GM21526 (cell line): ENCODE measurements around the gene VAMP8.
A peak's percentile ranks its signal among the peaks of the same experiment; 100 is the strongest.
"Not testable (repeated sequence)": the region's sequence is repeated elsewhere in the genome, so short reads cannot be mapped to it uniquely, and the experiment has no call there.

Experiments used
- ATAC-seq: cut with Tn5 transposase; IDR thresholded peaks from one replicate; pipeline ENCODE4 v1.9.1; 2021; ENCODE audit warnings: moderate library complexity; ENCODE audit not compliant: unreplicated experiment, low FRiP score

VAMP8 gene

GRCh38 chr2:85577386-85578242 lies at the start of gene VAMP8:
VAMP8 (plus strand) TSS chr2:85577586; CDS start chr2:85577647, 61 bp downstream.
- peak; percentile 74 for ATAC-seq

- ATAC-seq, result no peak
These were observed 49.6 kb upstream of the VAMP8 start for GRCh38 chr2:85527787-85528186.

- no peak for ATAC-seq
These were observed 49.0 kb upstream of the VAMP8 start for GRCh38 chr2:85528355-85528754.

GRCh38 chr2:85529809-85530208 lies 47.6 kb upstream of the VAMP8 start:
- no peak for ATAC-seq

GRCh38 chr2:85531589-85531988 lies 45.8 kb upstream of the VAMP8 start:
- no peak for ATAC-seq

- no peak for ATAC-seq
These were observed 43.3 kb upstream of the VAMP8 start for GRCh38 chr2:85534099-85534498.

- ATAC-seq, result no peak
These were observed 42.5 kb upstream of the VAMP8 start for GRCh38 chr2:85534881-85535280.

GRCh38 chr2:85536479-85536878 lies 40.9 kb upstream of the VAMP8 start:
- ATAC-seq, result no peak

GRCh38 chr2:85537600-85538506 lies 39.5 kb upstream of the VAMP8 start:
- no peak for ATAC-seq

- peak; percentile 67 for ATAC-seq
These were observed 38.7 kb upstream of the VAMP8 start, which contains the start of gene MAT2A for GRCh38 chr2:85538507-85539360. MAT2A (plus strand) TSS chr2:85539168; CDS start chr2:85539288, 120 bp downstream.

GRCh38 chr2:85539361-85540132 lies 37.8 kb upstream of the VAMP8 start:
- peak; percentile 21 for ATAC-seq

- no peak for ATAC-seq
These were observed 37.2 kb upstream of the VAMP8 start for GRCh38 chr2:85540133-85540648.

GRCh38 chr2:85541262-85541661 lies 36.1 kb upstream of the VAMP8 start:
- no peak for ATAC-seq

GRCh38 chr2:85541753-85542457 lies 35.5 kb upstream of the VAMP8 start:
- no peak for ATAC-seq

- ATAC-seq, result no peak
These were observed 34.6 kb upstream of the VAMP8 start for GRCh38 chr2:85542777-85543176.

- ATAC-seq, result not testable (repeated sequence)
These were observed 33.1 kb upstream of the VAMP8 start for GRCh38 chr2:85544254-85544691.

GRCh38 chr2:85544915-85545779 lies 32.2 kb upstream of the VAMP8 start:
- ATAC-seq, result not testable (repeated sequence)

GRCh38 chr2:85545780-85546240 lies 31.6 kb upstream of the VAMP8 start:
- ATAC-seq, result no peak
